Lung microvascular endothelial cell (primary cell): Measurements from ENCODE around the gene TOX2. TPM values are rescaled to one million over a fixed set of nuclear protein-coding genes. Genes with fewer than 3 reads are reported as not detected.
A peak's percentile ranks its signal among the peaks of the same experiment; 100 is the strongest.

ENCODE experiments used
- DNase-seq, 2 donors: peaks; one replicate each; pipeline versions ENCODE4 v3.0.0 to v3.0.0-alpha.2; 2010; ENCODE audit warnings: low read depth in 2 of 2
- total RNA-seq: library from RNA; depleted of rRNA; stranded (reverse); fragments of >200 nt; gene quantifications from 2 replicates; pipeline ENCODE4 v1.2.1, GENCODE V29; 2014

The TOX2 gene
- total RNA-seq, 1 donor from 2014 or later, result 0.60 TPM

DNA sequence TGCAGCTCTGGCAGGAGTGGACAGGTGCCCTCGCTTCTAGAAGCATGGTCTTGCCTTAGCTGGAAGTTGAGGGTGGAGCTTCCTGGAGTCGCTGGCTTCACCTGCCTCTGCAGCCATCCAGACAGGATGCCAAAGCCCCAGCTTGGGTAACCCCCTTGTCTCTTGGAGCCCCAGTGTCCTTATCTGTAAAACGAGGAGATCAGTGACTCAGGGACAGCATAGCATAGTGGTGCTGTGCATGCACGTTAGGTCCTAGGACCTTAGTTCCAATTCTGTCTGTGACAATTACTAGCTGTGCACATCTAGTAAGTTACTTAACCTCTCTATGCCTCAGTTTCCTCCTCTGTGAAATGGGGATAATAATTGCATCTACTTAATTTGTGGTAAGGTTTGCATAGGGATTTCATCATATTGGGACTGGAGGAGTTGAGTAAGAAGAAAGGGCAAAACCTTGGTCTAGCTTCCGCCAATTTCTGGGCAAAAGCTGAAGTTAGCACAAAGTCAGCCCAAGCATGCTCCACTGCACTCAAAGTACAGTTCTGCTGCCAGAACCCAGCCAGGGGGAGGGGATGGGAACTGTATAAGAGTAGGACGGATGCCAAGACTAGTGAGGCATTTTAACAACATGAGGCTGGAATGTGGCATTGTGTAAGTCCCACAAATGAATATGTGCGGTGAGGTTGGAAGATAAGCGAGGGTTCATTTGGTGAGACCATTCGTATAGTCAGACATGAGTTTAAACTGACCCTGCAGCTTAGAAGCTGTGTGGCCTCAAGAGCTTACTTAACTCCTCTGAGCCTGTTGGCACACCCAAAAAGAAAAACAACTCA lies 24.5 kb downstream of the TOX2 start:
- peak; percentile 91 to 93 for DNase-seq

GRCh38 chr20:43939762-43940121 lies 25.1 kb downstream of the TOX2 start:
- DNase-seq, result peak in 1 of 2 donors; percentile 50

- DNase-seq, result no peak
These were observed 26.0 kb downstream of the TOX2 start for GRCh38 chr20:43940518-43941225.

DNA sequence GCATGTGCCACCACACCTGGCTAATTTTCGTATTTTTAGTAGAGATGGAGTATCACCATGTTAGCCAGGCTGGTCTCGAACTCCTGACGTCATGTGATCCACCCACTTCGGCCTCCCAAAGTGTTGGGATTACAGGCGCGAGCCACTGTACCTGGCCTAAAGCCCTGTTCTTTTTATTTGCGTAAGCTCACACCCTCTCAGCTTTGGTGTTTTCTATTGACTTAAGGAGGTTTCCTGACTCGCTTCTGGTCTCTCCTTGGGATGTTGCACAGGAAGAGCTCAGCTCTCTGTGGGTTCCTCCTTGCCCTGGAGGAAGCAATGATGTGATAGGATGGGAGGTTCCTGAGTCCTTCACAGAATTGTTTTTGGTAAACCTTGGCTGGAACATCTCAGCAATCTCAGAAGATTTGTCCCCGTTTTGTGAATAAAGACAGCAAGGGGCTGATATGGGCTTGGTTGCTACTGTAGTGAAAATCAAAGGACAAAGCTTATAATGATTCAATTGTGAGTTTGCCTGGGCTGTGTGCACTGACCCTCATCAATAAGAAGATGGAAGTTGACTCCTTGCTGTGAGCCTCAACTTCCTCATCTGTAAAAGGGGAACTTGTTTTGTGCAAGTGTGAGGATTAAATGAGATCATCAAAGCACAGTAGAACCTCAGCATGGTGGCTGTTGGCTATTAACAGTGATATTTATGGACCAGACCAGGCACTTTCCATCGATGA lies 27.0 kb downstream of the TOX2 start:
- DNase-seq, result peak in 1 of 2 donors; percentile 89

DNA sequence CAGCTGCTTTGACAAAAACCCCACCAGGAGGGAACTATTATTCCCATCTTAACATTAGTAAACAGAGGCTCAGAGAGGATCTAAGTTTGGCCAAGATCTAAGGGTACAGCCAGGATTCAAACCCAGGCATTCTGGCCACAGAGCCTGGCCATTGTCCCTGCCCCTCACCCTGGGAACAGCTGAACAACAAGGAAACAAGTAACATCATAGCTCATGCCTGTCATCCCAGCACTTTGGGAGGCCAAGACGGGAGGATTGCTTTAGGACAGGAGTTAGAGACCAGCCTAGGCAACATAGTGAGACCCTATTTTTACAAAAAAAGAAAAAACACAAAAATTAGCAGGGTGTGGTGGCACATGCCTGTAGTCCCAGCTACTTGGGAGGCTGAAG lies 27.5 kb downstream of the TOX2 start:
- peak in 1 of 2 donors; percentile 36 for DNase-seq

DNA sequence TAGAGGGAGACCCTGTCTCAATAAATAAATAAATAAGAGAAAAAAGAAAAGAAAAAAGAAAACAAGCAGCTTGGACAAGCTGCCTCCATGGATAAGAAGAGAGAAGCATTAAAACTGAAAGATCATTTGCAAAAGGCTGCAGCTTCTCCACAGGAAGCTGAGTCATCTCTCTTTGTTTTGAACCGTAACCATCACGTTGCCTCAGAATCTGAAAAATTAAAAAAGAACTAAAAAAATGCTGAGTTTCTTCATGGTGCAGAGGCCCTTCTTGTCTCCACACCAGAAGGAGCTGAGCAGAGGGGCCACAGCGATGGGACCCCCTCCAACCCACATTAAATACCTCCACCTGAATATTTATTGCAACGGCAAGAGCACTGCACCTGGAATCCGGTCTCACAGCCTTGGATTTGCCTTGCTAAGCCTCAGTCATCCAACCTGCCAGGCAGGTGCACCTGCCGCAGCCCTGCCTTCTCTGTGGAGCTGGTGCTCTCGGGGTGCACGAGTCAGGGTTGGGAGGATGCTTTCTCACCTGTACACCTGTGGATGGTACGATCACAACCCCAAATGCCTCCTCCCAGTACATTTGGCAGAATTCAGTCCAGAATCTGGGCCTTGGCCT lies 28.1 kb downstream of the TOX2 start:
- DNase-seq, result peak; percentile 61 to 85

- no peak for DNase-seq
These were observed 29.1 kb downstream of the TOX2 start for GRCh38 chr20:43943725-43944124.

DNA sequence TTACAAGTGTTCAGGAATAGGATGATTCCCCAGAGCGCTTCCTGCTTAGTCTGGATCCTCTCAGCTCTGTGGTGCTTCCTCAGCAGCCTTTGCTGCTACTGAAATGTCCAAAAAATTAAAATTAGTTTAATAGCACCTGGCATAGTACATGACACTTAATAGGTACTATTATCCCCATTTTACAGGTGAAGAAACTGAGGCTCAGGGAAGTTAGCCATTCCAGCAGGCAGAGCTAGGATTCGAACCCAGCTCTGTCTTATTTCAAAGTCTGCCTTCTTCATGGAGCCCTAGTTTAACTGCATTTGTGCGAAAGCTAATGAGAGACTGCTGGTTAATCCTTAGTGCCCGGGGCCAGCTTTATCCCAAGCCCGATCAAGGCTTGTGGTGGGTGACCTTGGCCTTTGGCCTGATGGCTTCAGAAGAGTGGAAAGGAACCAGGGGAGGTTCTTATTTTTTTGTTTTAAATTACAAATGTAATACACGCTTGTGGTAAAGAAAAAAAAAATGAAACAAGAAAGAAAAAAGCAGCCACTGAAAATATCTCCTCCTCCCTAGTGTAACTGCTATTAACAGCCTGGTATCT lies 30.1 kb downstream of the TOX2 start:
- DNase-seq, result no peak

- no peak for DNase-seq
These were observed 30.9 kb downstream of the TOX2 start for GRCh38 chr20:43945391-43946205.

DNA sequence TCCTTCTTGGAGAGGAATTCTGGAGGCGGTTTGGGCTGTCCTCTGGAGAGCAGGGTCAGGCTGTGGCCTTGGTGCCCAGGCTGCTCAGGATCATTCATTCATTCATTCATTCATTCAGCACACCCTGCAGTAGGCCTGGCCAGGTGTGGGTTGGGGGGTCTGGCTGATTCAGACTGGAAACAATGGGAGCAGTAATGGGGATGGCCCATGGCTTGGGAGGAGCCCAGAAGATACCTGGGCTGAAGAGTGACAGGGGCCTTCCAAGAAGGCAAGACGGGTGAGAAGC lies 31.5 kb downstream of the TOX2 start:
- DNase-seq, result no peak

- no peak for DNase-seq
These were observed 32.1 kb downstream of the TOX2 start for GRCh38 chr20:43946659-43947315.

DNA sequence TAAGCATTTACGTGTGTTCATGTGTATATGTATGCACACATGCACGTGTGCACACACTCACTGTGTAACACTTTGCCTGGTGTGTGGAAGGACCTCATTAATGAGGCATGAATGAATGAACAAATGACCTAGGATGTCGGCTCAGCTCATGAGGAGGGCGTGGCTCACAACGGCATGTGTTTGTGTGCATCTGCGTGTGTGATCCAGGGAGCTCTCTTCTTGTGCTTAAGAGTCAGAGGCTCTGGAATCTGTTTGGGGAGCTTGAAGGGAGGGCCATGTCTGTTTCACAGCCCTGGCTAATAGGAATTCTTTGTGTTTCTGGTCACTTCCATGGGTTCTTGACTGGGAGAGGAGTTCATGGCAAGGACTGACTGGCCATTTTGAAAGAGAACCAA lies 32.7 kb downstream of the TOX2 start:
- DNase-seq, result no peak

DNA sequence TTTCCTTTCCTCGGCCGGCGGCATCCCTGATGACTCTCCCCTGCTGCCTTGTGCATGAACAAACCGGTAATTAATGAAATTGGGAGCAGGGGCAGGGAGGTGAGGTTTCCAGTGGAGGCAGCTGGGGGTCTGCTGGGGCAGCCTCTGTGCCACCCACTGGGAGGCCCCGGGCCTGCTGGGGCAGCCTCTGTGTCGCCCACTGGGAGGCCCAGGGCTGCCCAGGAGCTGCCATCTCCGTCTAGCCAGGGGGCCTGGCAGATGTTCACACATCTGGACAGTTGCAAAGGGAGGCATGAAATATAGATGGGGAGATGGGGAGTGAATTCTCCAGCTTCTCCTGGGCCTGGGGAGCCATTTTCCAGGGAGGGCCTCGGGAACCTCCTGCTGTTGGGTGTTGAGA lies 33.8 kb downstream of the TOX2 start:
- no peak for DNase-seq

DNA sequence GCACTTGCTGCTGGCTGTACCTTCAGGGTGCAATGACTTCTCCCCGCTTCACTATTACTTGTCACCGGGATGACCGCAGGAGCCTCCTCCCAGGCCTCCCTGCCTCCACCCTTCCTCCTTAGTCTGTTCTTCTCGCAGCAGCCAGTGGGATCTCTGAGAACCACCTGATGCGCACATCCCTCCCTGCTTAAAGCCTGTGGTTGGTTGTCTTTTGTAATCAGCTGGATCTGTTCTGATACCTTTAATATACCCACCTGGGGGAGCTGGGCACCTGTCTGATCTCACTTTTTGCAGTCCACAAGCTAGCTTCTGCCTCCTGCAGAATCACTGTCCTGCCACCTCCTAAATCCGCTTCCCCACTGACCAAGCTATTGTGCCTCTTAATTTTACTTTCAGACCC lies 34.6 kb downstream of the TOX2 start:
- DNase-seq, result no peak

DNA sequence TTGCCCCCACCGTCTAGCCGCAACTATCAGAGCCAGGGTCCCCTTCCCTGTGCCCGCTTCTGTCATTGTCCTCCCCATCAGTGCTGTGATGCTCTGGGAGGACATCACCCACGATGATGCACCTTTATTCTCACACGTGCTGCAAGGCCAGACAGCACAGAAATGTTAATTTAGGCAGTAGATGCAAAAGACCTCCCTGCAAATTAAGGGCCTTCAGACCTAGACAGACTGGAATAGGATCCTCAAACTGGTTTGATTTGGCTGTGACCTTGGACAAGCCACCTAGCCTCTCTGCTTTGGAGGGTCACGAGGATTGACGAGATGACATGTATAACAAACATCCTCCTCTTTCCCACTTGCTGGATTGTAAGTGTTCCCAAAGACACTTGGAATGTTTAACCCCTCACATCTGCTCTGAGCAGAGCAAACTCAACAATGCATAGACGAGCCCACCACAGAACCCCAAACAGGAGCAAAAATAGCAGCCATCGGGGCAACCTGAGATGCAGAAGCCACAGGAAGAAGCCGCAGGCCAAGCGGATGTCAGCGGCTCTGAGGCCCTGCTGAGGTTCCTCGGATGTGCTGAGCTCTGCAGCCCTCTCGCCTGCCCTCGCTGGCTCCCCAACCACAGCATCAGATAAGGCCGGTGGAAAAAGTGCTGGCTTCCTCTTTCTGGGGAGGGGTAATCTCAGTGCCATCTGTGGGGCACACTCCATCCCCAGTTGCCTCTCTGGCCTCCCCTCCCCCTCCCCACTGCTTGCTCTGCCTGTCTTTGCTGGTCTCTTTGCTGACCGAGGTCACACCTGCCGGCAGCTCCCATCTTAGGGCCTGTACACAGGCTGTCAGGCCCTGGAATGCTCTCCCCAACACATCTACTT lies 35.3 kb downstream of the TOX2 start:
- peak in 1 of 2 donors; percentile 35 for DNase-seq

DNA sequence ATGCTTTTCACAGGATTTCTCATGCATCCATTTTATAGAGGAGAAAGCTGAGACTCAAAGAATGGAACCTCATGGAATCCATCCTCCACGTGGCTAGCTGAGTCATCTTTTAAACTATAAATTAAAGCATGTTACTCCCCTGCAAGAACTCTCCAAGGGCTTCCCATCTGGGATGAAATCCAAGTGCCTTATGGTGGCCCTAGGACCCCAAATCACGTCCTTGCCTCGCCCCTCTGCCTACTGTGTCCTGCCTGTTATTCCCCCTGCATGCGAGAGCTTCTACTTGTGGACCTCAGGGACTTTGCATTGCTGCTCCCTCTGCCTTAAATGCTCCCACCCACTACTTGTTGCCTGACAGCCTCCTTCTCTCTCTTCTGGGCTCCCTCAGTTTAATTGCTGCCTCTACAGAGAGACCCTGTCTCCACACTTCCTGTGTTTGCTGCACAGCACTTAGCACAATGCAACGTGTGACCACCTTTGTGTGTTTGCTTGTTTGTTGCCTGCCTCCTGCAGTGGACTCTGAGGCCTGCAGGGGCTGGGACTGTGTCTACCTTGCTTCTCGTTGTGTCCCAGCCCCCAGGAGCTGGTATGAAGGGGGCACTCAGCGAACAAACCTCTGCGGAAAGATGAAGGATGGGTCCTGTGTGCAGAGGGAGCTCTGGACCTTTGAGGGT lies 39.4 kb downstream of the TOX2 start:
- no peak for DNase-seq

DNA sequence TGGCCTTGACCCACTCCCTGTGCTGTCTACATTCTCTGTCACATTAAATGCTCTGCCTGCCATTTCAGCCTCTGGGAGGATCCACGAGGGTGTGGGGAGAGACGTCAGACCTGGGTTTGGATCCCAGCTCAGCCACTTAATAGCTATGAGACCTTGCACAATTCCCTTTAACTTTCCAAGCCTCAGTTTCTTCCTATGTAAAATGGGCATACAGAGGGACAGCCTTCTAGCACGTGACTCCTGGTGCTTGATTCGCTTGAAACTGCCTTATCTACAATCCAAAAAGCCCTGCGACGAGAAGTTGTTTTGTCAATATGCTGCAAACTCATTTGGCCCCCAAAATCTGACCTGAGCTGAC lies 40.0 kb downstream of the TOX2 start:
- DNase-seq, result no peak

- DNase-seq, result peak in 1 of 2 donors; percentile 93
These were observed 40.6 kb downstream of the TOX2 start for GRCh38 chr20:43955062-43955749.
